Measurements from ENCODE around the gene DKK3.

DKK3 gene

GRCh38 chr11:12031856-12032544 is 23.6 kb upstream of the DKK3 start:
- DNase-seq (ENCODE audit: insufficient read length, low spot score) (no peak), FAIRE-seq (no peak)

DNA sequence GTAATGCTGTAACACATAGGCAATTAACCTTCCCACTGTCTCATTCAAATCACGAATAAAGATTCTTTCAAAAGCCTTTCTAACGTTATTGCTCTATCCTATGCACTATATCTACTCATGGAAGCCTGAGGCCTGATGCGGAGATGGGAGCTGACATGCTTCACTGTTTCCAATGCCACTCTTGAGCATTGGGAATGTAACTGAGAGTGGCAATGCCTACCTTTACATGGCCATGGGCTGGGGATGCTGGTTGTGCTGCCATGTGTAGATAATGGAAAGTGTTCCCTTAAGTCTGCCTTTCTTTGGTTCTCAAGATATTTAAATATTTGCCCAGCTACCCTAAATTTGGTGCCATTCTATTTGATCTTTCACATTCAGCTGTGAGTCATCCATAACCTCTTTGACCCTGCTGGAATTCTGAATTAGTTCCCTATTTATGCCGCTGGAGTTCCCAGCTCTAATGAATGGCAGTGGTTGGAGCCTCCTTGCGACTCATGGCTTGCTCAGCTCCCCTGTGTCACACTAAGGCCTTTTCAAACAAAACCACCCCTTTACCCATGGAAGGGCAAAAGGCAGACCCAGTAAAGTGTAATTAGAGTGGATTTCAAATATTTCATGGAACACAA is 21.4 kb upstream of the DKK3 start:
- no peak for DNase-seq (ENCODE audit: insufficient read length, low spot score)
- FAIRE-seq, result no peak

DNA sequence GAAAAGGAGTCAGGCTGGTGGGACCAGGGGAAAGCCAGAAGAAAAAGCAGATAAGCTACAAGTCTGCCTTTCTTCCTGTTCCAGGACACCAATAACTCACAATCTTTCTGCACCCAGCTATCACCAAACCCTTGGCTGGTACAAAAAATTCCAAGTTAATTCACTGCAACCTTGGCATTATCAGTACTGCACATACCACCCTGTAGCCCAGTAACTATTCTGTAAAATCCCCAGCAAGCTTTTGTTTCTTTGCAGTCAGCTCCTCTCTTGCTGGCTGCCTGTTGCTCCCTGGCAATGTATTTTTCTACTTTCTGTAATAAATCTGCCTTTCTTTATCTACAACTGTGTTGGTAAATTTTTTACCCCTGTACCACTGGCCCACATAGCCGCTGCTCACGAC is 20.7 kb upstream of the DKK3 start:
- no peak for DNase-seq (ENCODE audit: insufficient read length, low spot score)
- FAIRE-seq, result no peak

GRCh38 chr11:12028303-12028702 is 19.9 kb upstream of the DKK3 start:
- FAIRE-seq (no peak), DNase-seq (ENCODE audit: insufficient read length, low spot score) (no peak)

DNA sequence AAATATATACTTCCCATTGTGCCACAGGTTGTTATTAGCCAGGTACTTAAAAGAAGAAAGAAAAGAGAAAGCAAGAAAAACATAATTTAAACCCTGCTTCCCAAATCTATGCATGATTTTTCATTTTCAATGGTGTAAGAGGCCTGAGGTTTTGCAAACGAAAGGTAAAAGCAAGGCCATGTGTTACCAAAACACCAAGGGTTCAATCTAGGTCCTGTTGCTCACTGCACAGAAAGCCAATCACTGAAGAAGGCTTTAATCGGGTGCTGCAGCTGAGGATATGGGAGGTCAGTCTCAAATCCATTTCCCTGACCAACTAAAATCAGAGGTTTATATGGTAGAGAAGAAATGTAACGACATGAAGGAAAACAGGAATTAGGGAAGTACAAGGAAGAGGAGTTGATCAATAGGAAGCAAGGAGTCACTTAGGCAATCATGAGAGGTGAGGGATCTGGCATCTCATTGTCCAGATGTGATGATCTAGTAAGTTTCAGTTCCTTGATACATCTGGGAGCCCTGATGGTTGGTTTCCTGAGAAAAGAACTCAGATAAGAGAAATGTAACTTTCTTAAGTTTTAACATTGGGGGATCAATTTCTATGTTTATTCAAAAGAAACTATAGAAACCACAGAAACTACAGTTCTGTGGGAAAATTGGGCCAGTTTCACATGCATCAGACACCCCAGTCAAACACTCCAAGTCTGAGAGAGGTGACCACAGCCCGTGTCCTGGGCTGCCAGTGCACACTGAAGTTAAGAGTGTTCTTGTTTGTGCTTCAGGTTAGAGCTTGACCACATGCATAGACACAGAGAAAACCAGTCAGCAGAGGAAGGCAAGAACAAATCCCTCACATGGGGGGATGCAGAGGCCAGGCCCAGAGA is 18.1 kb upstream of the DKK3 start:
- FAIRE-seq (no peak), DNase-seq (ENCODE audit: insufficient read length, low spot score) (no peak)

DNA sequence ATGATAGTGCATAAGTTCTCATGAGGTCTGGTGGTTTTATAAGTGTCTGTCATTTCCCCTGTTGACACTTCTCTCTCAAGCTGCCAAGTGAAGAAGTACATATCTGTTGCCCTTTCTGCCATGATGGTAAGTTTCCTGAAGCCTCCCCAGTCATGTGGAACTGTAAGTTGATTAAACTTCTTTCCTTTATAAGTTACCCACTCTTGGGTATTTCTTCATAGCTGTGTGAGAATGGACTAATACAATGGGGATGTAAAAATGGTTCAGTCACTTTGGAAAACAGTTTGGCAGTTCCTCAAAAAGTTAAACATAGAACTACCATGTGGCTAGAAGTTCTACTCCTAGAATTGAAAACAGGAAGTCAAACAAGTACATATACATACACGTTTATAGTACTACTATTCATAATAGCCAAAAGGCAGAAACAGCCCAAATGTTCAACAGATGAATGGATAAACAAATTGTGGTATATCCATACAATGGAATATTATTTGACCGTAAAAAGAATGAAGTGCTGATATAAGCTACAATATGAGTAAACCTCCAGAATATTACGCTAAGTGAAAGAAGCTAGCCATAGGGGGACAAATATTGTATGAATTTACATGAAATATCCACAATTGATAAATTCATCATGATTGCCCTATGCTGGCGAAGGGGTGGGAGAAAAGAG is 16.0 kb upstream of the DKK3 start:
- DNase-seq (ENCODE audit: insufficient read length, low spot score) (no peak), FAIRE-seq (no peak)

GRCh38 chr11:12023015-12023414 is 14.6 kb upstream of the DKK3 start:
- no peak for FAIRE-seq
- no peak for DNase-seq (ENCODE audit: insufficient read length, low spot score)

- FAIRE-seq, result no peak
- no peak for DNase-seq (ENCODE audit: insufficient read length, low spot score)
Measured at GRCh38 chr11:12020546-12020945, 12.1 kb upstream of the DKK3 start.

GRCh38 chr11:12019866-12020416 is 11.5 kb upstream of the DKK3 start:
- no peak for FAIRE-seq

GRCh38 chr11:12019337-12019736 is 10.9 kb upstream of the DKK3 start:
- DNase-seq (ENCODE audit: insufficient read length, low spot score), result no peak
- no peak for FAIRE-seq

More at GRCh38 chr11:12019866-12020416, 11.5 kb upstream of the DKK3 start:
- DNase-seq (ENCODE audit: insufficient read length, low spot score), result no peak

- FAIRE-seq (no peak), DNase-seq (ENCODE audit: insufficient read length, low spot score) (no peak)
Measured at GRCh38 chr11:12017865-12018453, 9.5 kb upstream of the DKK3 start.

DNA sequence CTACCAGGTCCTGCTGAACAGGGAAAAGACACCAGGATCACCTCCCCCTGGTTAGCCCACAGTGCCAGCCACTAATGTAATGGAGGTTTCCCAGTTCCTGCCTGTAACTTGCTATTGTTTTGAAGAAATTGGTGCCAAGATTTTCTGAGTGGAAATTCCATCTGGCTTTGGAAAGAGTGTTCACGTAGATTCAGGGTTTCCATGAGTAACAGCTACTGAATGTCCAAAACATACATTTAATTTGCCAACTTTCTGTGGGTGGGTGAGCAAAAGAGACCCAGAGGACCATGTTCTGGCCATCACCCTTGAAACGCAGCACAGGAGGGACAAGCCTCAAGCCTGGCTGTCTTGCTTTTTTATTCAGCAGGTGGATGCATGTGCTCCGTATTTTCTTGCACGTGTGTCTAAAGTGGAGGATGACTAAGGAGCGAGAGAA is 8.8 kb upstream of the DKK3 start:
- DNase-seq (ENCODE audit: insufficient read length, low spot score) (no peak), FAIRE-seq (no peak)

GRCh38 chr11:12016246-12016645 is 7.8 kb upstream of the DKK3 start:
- FAIRE-seq (no peak), DNase-seq (ENCODE audit: insufficient read length, low spot score) (no peak)

DNA sequence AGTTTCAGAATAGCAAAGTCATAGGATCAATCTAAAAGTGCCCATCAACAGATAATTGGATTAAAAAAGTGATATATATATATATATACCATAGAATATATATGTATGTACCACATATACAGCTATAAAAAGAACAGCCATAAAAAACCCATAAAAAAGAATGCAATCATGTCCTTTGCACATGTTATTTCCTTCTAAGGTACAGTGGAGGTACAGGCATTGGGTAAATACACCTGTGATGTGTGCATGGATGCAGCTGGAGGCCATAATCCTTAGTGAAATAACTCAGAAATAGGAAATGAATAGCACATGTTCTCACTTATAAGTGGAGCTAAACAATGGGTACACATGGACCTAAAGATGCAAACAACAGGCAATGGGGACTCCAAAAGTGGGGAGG is 7.1 kb upstream of the DKK3 start:
- FAIRE-seq (no peak), DNase-seq (ENCODE audit: insufficient read length, low spot score) (no peak)

DNA sequence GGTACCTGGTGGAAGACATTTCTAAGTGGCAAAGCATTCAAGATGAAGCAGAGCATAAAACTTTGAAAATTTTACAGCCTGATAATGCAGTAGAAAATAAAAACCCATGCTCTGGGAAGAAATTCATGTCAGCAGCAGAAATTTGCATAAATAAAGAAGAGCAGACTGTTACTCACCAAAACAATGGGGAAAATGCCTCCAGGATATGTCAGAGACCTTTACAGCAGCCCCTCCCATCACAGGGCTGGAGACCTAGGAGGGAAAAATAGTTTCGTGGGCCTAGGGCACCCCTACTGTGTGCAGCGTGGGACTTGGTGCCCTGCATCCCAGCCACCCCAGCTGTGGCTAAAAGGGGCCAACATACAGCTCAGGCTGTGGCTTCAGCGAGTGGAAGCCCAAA is 5.4 kb upstream of the DKK3 start:
- FAIRE-seq (no peak), DNase-seq (ENCODE audit: insufficient read length, low spot score) (no peak)

DNA sequence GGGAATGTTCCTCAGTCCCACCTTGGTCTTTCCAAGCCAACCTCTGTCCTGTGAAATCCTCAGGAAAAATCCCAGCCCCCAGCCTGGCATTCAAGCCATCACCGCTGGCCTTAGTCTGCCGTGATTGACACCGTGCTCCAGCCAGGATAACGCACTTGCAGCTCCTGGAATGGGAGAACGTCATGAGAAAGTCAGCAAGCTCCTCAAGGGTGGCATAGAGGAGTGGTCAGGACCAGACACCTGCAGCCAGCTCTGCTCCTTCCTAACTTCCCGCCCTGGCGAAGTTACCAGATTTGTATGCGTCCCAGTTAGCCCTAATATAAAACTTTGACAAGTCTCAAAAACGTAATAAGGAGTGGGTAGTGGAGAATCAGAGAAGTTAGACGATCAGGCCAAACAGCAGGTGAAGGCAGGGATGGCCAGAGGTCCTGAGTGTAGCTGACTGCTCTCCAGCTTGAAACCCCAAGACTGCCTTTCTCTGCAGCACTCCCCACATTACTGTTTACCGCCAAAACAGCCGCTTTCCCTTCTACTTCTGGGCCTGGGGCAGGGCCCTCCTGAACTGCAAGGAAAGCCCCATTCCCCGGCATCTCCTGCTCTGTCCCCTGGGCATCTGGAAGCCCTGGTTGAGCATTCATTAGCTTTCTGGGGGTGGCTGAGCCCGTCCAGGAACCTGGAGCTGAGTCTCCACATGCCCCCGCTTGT is 1.3 kb upstream of the DKK3 start:
- DNase-seq (ENCODE audit: insufficient read length, low spot score), result no peak
- FAIRE-seq, result no peak

- FAIRE-seq, result no peak
- DNase-seq (ENCODE audit: insufficient read length, low spot score), result peak; percentile 17
Measured at GRCh38 chr11:12008790-12009616, 577 bp upstream of the DKK3 start.

DNA sequence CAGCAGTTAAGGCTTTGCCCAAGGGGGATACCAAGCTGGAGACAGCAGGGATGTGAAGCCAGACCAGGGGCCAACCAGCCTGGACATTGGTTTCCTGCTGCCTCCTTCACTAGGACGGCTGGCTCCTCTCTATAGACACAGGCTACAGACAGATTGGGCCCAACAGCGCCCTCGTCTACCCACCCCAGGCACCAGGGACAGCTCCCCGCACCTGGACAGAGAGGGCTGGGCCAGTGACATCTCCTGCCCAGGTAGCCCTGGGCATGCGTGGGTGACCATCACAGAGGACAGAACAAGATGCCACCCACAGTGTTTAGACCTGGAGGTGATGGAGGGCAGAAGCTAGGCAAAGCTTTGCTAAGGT is 1.2 kb downstream of the DKK3 start:
- no peak for FAIRE-seq
- DNase-seq (ENCODE audit: insufficient read length, low spot score), result no peak

Measured in GM19239 (cell line).